GM23338 (cell line): ENCODE measurements around the gene SCGB3A1. TPM values are rescaled to one million over a fixed set of nuclear protein-coding genes. Genes with fewer than 3 reads are reported as not detected.

Experiments used
- ATAC-seq: fragments of 200-7000 bp; cut with Tn5 transposase; 3 replicates; pipeline ENCODE4 v1.9.1; 2020
- DNase-seq: peaks from one replicate; pipeline ENCODE4 v3.0.0-alpha.2; 2015; ENCODE audit warnings: low spot score
- H2AFZ ChIP-seq: fragments of 200-600 bp; sonication (generic); 2 replicates; pipeline ENCODE4 v1.8.0; 2016; ENCODE audit warnings: antibody characterized with exemption, mild to moderate bottlenecking, moderate library complexity
- H3F3A ChIP-seq: fragments of 200-600 bp; sonication (generic); replicated peaks from 2 replicates; pipeline ENCODE4 v1.8.0; 2017; ENCODE audit warnings: antibody characterized with exemption, mixed run types, low read depth
- H3K27ac ChIP-seq: fragments of 200-600 bp; sonication (generic); 2 replicates; pipeline ENCODE4 v1.6.1; 2016; ENCODE audit warnings: low read depth
- H3K27me3 ChIP-seq: fragments of 200-600 bp; sonication (generic); 2 replicates; pipeline ENCODE4 v1.8.0; 2016; ENCODE audit warnings: mild to moderate bottlenecking, mixed run types, moderate library complexity; ENCODE audit not compliant: insufficient read depth
- H3K36me3 ChIP-seq: fragments of 200-600 bp; sonication (generic); 2 replicates; pipeline ENCODE4 v1.8.0; 2016; ENCODE audit warnings: mild to moderate bottlenecking; ENCODE audit not compliant: insufficient read depth
- H3K4me1 ChIP-seq: fragments of 200-600 bp; sonication (generic); 2 replicates; pipeline ENCODE4 v1.8.0; 2016; ENCODE audit warnings: mild to moderate bottlenecking, moderate library complexity; ENCODE audit not compliant: insufficient read depth
- H3K4me2 ChIP-seq: fragments of 200-600 bp; sonication (generic); 2 replicates; pipeline ENCODE4 v1.7.1; 2017; ENCODE audit warnings: mixed run types
- H3K4me3 ChIP-seq: fragments of 200-600 bp; sonication (generic); 2 replicates; pipeline ENCODE4 v1.6.1; 2016; ENCODE audit warnings: mixed run types
- H3K79me2 ChIP-seq: fragments of 200-600 bp; sonication (generic); replicated peaks from 2 replicates; pipeline ENCODE4 v1.8.0; 2017; ENCODE audit warnings: mild to moderate bottlenecking; ENCODE audit not compliant: insufficient read depth
- H3K9me2 ChIP-seq: fragments of 200-600 bp; sonication (generic); 2 replicates; pipeline ENCODE4 v1.8.0; 2017; ENCODE audit not compliant: insufficient read depth
- H4K20me1 ChIP-seq: fragments of 200-600 bp; sonication (generic); replicated peaks from 2 replicates; pipeline ENCODE4 v1.8.0; 2017; ENCODE audit warnings: mild to moderate bottlenecking; ENCODE audit not compliant: insufficient read depth
- H3K27ac Mint-ChIP-seq: 2 replicates; pipeline ENCODE4 v1.8.0; 2020; ENCODE audit warnings: inconsistent platforms, mild to moderate bottlenecking, moderate library complexity, mixed read lengths
- H3K27me3 Mint-ChIP-seq: 3 replicates; pipeline ENCODE4 v1.8.0; 2022; ENCODE audit warnings: low read depth, mild to moderate bottlenecking, moderate library complexity, mixed read lengths, inconsistent platforms; ENCODE audit not compliant: insufficient read depth, poor library complexity
- H3K36me3 Mint-ChIP-seq: 3 replicates; pipeline ENCODE4 v1.8.0; 2021; ENCODE audit warnings: low read depth, mild to moderate bottlenecking, inconsistent platforms, moderate library complexity, mixed read lengths
- H3K4me1 Mint-ChIP-seq: 3 replicates; pipeline ENCODE4 v1.8.0; 2020; ENCODE audit warnings: mild to moderate bottlenecking, inconsistent platforms, mixed read lengths
- H3K4me3 Mint-ChIP-seq: 3 replicates; pipeline ENCODE4 v1.8.0; 2021; ENCODE audit warnings: moderate library complexity, mild to moderate bottlenecking, inconsistent platforms, mixed read lengths
- H3K9me3 Mint-ChIP-seq: 3 replicates; pipeline ENCODE4 v1.8.0; 2020; ENCODE audit warnings: moderate library complexity, mild to moderate bottlenecking, inconsistent platforms, mixed read lengths
- STAT1 ChIP-seq: IDR thresholded peaks from one replicate; pipeline ENCODE4 v1.6.1; 2016; ENCODE audit warnings: antibody characterized with exemption; ENCODE audit not compliant: unreplicated experiment
- ZNF462 ChIP-seq: fragments of 250-450 bp; sonication (Bioruptor Pico); IDR thresholded peaks from 2 replicates; pipeline ENCODE4 v1.5.0; 2020; ENCODE audit warnings: mild to moderate bottlenecking, moderate library complexity
- polyA plus RNA-seq: library from polyadenylated mRNA; unstranded; fragments of >200 nt; fragmentation: Nextera tagmentation; extraction: Ambion mirVana; gene quantifications from 2 replicates; pipeline ENCODE4 v1.2.1, GENCODE V29; 2016
- total RNA-seq: library from RNA; depleted of rRNA; stranded (reverse); fragments of >200 nt; shearing (Covaris generic); gene quantifications from 2 replicates; pipeline ENCODE4 v1.2.3, GENCODE V29; 2014
- TF ChIP-seq, protein P1 (sequence below): IDR thresholded peaks from 2 replicates; pipeline ENCODE4 v1.6.1; 2016; ENCODE audit warnings: antibody characterized with exemption
- TF ChIP-seq, protein P2 (sequence below), 2 experiments: fragments of 200-600 bp in 1 of 2; sonication (generic) in 1 of 2; conservative IDR thresholded peaks; 2 replicates each; pipeline versions ENCODE4 v1.5.1 to v1.6.1; 2016 to 2017; ENCODE audit warnings: antibody characterized with exemption in 2 of 2, low read depth in 2 of 2, mild to moderate bottlenecking in 2 of 2, moderate library complexity in 1 of 2

The SCGB3A1 gene
- total and polyA plus RNA-seq, 2 experiments from 2014 or later: not detected

DNA sequence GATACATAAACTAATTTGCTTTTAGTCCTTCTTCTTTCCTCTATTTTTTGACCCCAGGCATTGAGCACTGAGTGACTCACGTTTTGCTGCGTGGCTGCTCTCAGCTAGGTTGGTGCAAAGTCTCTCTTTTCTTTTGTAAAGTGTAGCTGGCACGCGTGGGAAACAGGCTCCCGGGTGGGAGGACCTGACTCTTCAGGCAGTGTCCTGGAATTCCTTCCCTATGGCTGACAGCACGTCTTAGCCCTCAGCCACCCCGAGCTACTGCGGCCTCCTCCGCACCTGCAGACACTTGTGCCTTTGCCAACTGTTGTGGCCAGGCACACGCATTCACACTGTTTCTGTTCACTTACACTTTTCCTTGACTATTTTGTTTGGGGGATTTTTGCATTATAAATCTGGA lies 877 bp upstream of the SCGB3A1 start:
- Histone ChIP-seq H3K27ac (no peak overlapping the region), H4K20me1 (no peaks in the 10 kb centered on the region), H3K4me1 (0 out of 2 replicates have a peak, but pooled peaks cover 6% of the 10 kb centered on the region), H3K4me2 (0 out of 2 replicates have a peak overlapping the region, but pooled peaks have one; percentile 86), H3F3A (peaks cover 7% of the 10 kb centered on the region; the same call in 1 of the 2 replicates), H3K9me2 (no peaks in the 10 kb centered on the region), H2AFZ (peak overlapping the region; percentile 96; the same call in 1 of the 2 replicates), H3K36me3 (no peaks in the 10 kb centered on the region), H3K4me3 (no peak overlapping the region), H3K27me3 (peaks cover 54% of the 10 kb centered on the region), H3K79me2 (no peaks in the 10 kb centered on the region)
- ATAC-seq: no peak
- Mint-ChIP-seq H3K4me3 (peak overlapping the region; percentile 72), H3K27me3 (peaks cover 42% of the 10 kb centered on the region), H3K4me1 (peaks cover 10% of the 10 kb centered on the region), H3K27ac (no peak overlapping the region), H3K9me3 (peaks cover 3% of the 10 kb centered on the region; the same call in 1 of the 3 replicates), H3K36me3 (peaks cover 5% of the 10 kb centered on the region; the same call in 1 of the 3 replicates)
- DNase-seq: no peak
- TF ChIP-seq, protein P1, sequence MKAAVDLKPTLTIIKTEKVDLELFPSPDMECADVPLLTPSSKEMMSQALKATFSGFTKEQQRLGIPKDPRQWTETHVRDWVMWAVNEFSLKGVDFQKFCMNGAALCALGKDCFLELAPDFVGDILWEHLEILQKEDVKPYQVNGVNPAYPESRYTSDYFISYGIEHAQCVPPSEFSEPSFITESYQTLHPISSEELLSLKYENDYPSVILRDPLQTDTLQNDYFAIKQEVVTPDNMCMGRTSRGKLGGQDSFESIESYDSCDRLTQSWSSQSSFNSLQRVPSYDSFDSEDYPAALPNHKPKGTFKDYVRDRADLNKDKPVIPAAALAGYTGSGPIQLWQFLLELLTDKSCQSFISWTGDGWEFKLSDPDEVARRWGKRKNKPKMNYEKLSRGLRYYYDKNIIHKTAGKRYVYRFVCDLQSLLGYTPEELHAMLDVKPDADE: no peak
- TF ChIP-seq, protein P2, sequence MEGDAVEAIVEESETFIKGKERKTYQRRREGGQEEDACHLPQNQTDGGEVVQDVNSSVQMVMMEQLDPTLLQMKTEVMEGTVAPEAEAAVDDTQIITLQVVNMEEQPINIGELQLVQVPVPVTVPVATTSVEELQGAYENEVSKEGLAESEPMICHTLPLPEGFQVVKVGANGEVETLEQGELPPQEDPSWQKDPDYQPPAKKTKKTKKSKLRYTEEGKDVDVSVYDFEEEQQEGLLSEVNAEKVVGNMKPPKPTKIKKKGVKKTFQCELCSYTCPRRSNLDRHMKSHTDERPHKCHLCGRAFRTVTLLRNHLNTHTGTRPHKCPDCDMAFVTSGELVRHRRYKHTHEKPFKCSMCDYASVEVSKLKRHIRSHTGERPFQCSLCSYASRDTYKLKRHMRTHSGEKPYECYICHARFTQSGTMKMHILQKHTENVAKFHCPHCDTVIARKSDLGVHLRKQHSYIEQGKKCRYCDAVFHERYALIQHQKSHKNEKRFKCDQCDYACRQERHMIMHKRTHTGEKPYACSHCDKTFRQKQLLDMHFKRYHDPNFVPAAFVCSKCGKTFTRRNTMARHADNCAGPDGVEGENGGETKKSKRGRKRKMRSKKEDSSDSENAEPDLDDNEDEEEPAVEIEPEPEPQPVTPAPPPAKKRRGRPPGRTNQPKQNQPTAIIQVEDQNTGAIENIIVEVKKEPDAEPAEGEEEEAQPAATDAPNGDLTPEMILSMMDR (conservative IDR thresholded peaks at IDR 0.05; ENCODE audit: low read depth in 2 of 2): no peak
- TF ChIP-seq STAT1: no peak

- H3K4me3 Mint-ChIP-seq: no peak overlapping the region
- peak overlapping the region; percentile 96 for H2AFZ ChIP-seq
- H4K20me1 ChIP-seq: no peaks in the 10 kb centered on the region
- 0 out of 2 replicates have a peak, but pooled peaks cover 6% of the 10 kb centered on the region for H3K4me1 ChIP-seq
- no peaks in the 10 kb centered on the region for H3K36me3 ChIP-seq
- H3K79me2 ChIP-seq: no peaks in the 10 kb centered on the region
- peaks cover 5% of the 10 kb centered on the region; the same call in 1 of the 3 replicates for H3K36me3 Mint-ChIP-seq
- H3K9me2 ChIP-seq: no peaks in the 10 kb centered on the region
- H3K27ac Mint-ChIP-seq: no peak overlapping the region
- peak overlapping the region; percentile 60 for H3K4me3 ChIP-seq
- peaks cover 3% of the 10 kb centered on the region; the same call in 1 of the 3 replicates for H3K9me3 Mint-ChIP-seq
- H3K27me3 ChIP-seq: peaks cover 54% of the 10 kb centered on the region
- no peak overlapping the region for H3K27ac ChIP-seq
- H3F3A ChIP-seq: peaks cover 7% of the 10 kb centered on the region; the same call in 1 of the 2 replicates
- H3K4me1 Mint-ChIP-seq: peaks cover 10% of the 10 kb centered on the region
- peak; percentile 56 for ATAC-seq
- H3K27me3 Mint-ChIP-seq: peaks cover 42% of the 10 kb centered on the region
- peak; percentile 43 for DNase-seq
- peak overlapping the region; percentile 86 for H3K4me2 ChIP-seq
- TF ChIP-seq, protein P2 (conservative IDR thresholded peaks at IDR 0.05; ENCODE audit: low read depth in 2 of 2): peak in 1 of 2 experiments; percentile 48; a peak in 2 of 4 replicates
- TF ChIP-seq ZNF462 (CRISPR knock-in tag): no peak
Observed at GRCh38 chr5:180590543-180591310, 572 bp downstream of the SCGB3A1 start.
